HL-60/S4 treated with retinoic acid at 250 ng/mL for 4 days and 3 days (cell line): ENCODE results near the gene RDH11.

Experiments
- in situ Hi-C: fragments of 300-500 bp; cut with MboI; formaldehyde crosslinking; loops from 2 replicates; pipeline ENCODE4 v1.7.0; 2022; ENCODE audit warnings: low sequenced_read_pairs

RDH11 gene

GRCh38 chr14:67705211-67705610 is 9.6 kb upstream of the RDH11 start:
- in situ Hi-C loops = loop anchor here (25.0 kb wide), 1 partner anchor 268 kb away; no protein-coding TSS in a partner anchor

- in situ Hi-C loops = loop anchor here (25.0 kb wide), 1 partner anchor 267 kb away; no protein-coding TSS in a partner anchor
These were observed 9.0 kb upstream of the RDH11 start for GRCh38 chr14:67704484-67705089.

- in situ Hi-C loops = loop anchor here (25.0 kb wide), 1 partner anchor 267 kb away; no protein-coding TSS in a partner anchor
These were observed 8.4 kb upstream of the RDH11 start for GRCh38 chr14:67703997-67704396.

GRCh38 chr14:67701492-67701891 is 5.9 kb upstream of the RDH11 start, which contains the start of gene RDH12:
Gene RDH12 (plus strand): TSS chr14:67701886. CDS start chr14:67722643, 20,757 bp downstream.
- in situ Hi-C loops = loop anchor here (25.0 kb wide), 1 partner anchor 264 kb away; no protein-coding TSS in a partner anchor

- in situ Hi-C loops = no loop called here
These were observed 2.6 kb upstream of the RDH11 start for GRCh38 chr14:67698179-67698578.

GRCh38 chr14:67697006-67697405 is 1.4 kb upstream of the RDH11 start:
- in situ Hi-C loops = no loop called here

GRCh38 chr14:67694791-67695393 is 672 bp downstream of the RDH11 start:
- in situ Hi-C loops = no loop called here

- in situ Hi-C loops = no loop called here
These were observed 5.6 kb downstream of the RDH11 start for GRCh38 chr14:67690011-67690410.

- in situ Hi-C loops = no loop called here
These were observed 11.7 kb downstream of the RDH11 start for GRCh38 chr14:67683842-67684241.

- in situ Hi-C loops = no loop called here
These were observed 14.6 kb downstream of the RDH11 start for GRCh38 chr14:67680941-67681340.

- in situ Hi-C loops = no loop called here
These were observed 15.4 kb downstream of the RDH11 start for GRCh38 chr14:67680121-67680602.

GRCh38 chr14:67679006-67679405 is 16.6 kb downstream of the RDH11 start:
- in situ Hi-C loops = no loop called here

GRCh38 chr14:67675219-67675582 is 20.4 kb downstream of the RDH11 start:
- in situ Hi-C loops = no loop called here

GRCh38 chr14:67674480-67675218 is 20.9 kb downstream of the RDH11 start, which contains the start of gene VTI1B:
Gene VTI1B (minus strand): TSS chr14:67674632. CDS start chr14:67674489, 143 bp downstream.
- in situ Hi-C loops = no loop called here

GRCh38 chr14:67674139-67674479 is 21.5 kb downstream of the RDH11 start:
- in situ Hi-C loops = no loop called here

- in situ Hi-C loops = no loop called here
These were observed 22.1 kb downstream of the RDH11 start for GRCh38 chr14:67673451-67673850.

GRCh38 chr14:67668559-67668958 is 27.0 kb downstream of the RDH11 start:
- in situ Hi-C loops = no loop called here

- in situ Hi-C loops = no loop called here
These were observed 28.7 kb downstream of the RDH11 start for GRCh38 chr14:67666750-67667449.

- in situ Hi-C loops = no loop called here
These were observed 29.7 kb downstream of the RDH11 start for GRCh38 chr14:67665868-67666267.

GRCh38 chr14:67663633-67664032 is 31.9 kb downstream of the RDH11 start:
- in situ Hi-C loops = no loop called here

GRCh38 chr14:67653651-67654280 is 41.8 kb downstream of the RDH11 start:
- in situ Hi-C loops = no loop called here
